ENCODE measurements around the gene AFAP1.

AFAP1 gene

DNA sequence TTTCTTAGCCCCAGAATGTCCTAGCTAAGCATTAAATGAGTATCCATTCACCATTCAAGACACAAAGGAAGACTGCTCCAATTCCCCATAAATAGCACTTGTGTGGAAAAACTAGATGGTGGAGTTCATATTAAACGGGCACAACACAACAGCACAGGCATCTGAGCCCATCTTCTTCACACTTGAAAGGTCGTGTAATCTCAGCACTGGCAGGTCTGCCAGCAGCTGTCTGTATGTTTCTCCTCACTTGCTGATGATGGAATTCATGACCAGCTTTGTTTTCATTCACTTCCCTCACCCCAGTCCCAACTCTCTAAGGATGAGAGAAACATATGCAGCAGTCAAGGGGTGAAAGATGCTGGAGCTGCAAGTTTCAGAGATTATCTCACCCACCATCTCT, 148.7 kb downstream of the AFAP1 start:
- H3K27me3 ChIP-seq (replicated peaks), result no peaks in the 10 kb centered on the region
- no peak overlapping the region for H3K4me3 ChIP-seq (ENCODE audit: low read depth, low read length)
- no peak for DNase-seq
- TF ChIP-seq, protein P1, sequence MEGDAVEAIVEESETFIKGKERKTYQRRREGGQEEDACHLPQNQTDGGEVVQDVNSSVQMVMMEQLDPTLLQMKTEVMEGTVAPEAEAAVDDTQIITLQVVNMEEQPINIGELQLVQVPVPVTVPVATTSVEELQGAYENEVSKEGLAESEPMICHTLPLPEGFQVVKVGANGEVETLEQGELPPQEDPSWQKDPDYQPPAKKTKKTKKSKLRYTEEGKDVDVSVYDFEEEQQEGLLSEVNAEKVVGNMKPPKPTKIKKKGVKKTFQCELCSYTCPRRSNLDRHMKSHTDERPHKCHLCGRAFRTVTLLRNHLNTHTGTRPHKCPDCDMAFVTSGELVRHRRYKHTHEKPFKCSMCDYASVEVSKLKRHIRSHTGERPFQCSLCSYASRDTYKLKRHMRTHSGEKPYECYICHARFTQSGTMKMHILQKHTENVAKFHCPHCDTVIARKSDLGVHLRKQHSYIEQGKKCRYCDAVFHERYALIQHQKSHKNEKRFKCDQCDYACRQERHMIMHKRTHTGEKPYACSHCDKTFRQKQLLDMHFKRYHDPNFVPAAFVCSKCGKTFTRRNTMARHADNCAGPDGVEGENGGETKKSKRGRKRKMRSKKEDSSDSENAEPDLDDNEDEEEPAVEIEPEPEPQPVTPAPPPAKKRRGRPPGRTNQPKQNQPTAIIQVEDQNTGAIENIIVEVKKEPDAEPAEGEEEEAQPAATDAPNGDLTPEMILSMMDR (IDR thresholded peaks at IDR 0.05; ENCODE audit: low read depth, low read length, missing control alignments), result no peak
- H3K27ac ChIP-seq, result no peak overlapping the region
- in situ Hi-C loops (cut with HindIII; ENCODE audit: low pct_ligation_motif_present, low sequenced_read_pairs), result no loop called here
- H3K36me3 ChIP-seq (replicated peaks), result peaks cover 61% of the 10 kb centered on the region

DNA sequence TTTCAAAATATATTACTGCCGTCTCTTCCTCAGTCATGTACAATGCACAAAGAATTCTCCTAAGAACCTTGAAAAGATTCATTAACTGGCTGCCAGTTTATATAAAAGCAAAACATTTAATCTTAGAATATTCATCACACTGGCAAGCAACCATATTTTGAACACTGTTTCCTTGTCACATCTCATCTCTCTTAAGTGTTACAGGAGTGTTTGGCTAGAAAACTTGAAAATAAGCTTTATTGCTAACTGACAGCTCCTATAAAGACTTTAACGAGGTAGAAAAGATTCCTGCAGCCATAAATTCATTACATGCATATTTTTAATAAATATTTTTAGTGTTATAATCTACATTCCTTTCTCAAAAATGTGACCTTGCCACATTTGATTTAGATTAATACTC, 149.6 kb downstream of the AFAP1 start:
- no peaks in the 10 kb centered on the region for H3K27me3 ChIP-seq (replicated peaks)
- DNase-seq, result no peak
- in situ Hi-C loops (cut with HindIII; ENCODE audit: low pct_ligation_motif_present, low sequenced_read_pairs), result no loop called here
- peaks cover 68% of the 10 kb centered on the region for H3K36me3 ChIP-seq (replicated peaks)
- no peak overlapping the region for H3K27ac ChIP-seq
- H3K4me3 ChIP-seq (ENCODE audit: low read depth, low read length), result no peak overlapping the region
- TF ChIP-seq, protein P1 (IDR thresholded peaks at IDR 0.05; ENCODE audit: low read depth, low read length, missing control alignments), result no peak

DNA sequence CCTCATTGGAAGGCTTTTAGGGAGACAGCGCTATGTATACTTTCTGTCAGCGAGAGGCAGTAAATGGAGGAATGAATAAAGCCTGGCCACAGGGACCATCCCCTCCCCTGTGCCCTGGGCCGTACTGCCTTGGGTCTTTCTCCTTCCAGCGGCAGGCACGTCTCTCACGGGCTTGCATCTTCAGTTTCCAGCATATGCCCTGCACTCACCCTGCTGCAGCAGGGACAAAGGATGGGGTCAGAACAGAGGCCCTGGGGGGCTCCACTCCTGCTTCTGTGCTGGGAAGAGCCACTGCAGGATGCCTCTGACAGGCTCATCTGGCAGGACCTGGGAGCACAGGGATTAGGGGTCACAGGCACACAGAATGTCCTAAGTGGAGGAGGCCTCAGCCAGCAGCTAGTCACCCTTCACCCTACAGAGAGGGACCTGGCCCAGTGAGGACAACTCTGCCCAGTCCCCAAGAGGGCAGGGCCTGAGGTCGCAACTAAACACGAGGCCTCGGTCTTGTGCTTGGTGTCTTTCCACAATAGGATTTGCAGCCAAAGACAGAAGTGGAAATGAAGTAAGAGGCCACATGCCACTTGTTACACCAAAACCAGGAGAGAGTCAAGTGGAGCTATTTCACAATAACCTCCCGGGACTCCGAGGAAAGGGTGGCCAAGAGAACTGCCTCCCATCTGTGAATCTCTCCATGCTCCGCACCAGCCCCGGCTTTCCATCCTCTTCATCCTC, 150.8 kb downstream of the AFAP1 start:
- H3K27ac ChIP-seq, result no peak overlapping the region
- H3K27me3 ChIP-seq (replicated peaks), result no peaks in the 10 kb centered on the region
- peaks cover 75% of the 10 kb centered on the region for H3K36me3 ChIP-seq (replicated peaks)
- in situ Hi-C loops (cut with HindIII; ENCODE audit: low pct_ligation_motif_present, low sequenced_read_pairs), result no loop called here
- TF ChIP-seq, protein P1 (IDR thresholded peaks at IDR 0.05; ENCODE audit: low read depth, low read length, missing control alignments), result no peak
- H3K4me3 ChIP-seq (ENCODE audit: low read depth, low read length), result no peak overlapping the region
- no peak for DNase-seq

DNA sequence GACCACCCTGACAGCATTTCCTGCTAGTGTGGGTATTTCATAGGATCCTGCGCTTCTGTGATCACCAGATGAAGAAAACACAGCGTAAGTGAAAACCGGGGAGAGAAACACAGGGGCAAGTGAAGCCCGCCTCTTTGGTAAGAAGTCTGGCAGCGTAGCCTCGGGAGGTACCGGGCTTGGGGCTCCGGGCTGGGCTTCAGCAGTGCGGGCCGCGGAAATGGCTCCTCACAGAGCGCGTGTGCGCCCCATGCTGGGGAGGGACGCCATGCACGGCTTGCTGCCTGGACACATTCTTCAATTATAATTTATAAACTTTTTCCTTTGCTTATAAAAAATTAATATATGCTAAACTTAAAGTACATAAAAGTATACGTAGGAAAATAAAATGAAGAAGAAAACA, 151.5 kb downstream of the AFAP1 start:
- in situ Hi-C loops (cut with HindIII; ENCODE audit: low pct_ligation_motif_present, low sequenced_read_pairs), result no loop called here
- DNase-seq, result no peak
- Histone ChIP-seq H3K4me3 (ENCODE audit: low read depth, low read length) (no peak overlapping the region), H3K36me3 (replicated peaks) (peaks cover 75% of the 10 kb centered on the region), H3K27ac (no peak overlapping the region), H3K27me3 (replicated peaks) (no peaks in the 10 kb centered on the region)
- TF ChIP-seq, protein P1 (IDR thresholded peaks at IDR 0.05; ENCODE audit: low read depth, low read length, missing control alignments), result no peak

DNA sequence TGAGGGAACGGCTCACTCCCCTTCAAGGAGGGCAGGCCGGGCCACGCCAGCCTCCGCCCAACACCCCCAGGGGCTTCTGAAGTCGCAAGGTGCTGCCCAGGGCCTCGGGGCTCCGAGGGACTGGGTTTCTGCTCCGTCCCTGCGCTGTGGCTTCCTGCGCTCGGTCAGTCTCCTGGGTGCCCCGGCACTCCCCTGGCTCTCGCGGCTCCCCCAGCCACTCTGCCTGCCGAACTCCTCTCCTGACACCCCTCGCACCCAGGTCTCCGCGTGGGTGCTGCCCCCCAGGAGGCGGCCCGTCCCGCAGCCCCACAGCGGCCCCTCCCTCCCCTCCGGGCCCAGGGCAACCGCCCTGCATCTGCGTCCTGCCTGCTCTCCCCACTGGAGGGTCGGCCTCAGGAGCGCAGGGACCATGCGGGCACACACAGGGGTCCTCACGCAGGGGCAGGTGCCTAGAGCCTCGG, 151.9 kb downstream of the AFAP1 start:
- Histone ChIP-seq H3K4me3 (ENCODE audit: low read depth, low read length) (no peak overlapping the region), H3K36me3 (replicated peaks) (peaks cover 79% of the 10 kb centered on the region), H3K27ac (no peak overlapping the region), H3K27me3 (replicated peaks) (no peaks in the 10 kb centered on the region)
- in situ Hi-C loops (cut with HindIII; ENCODE audit: low pct_ligation_motif_present, low sequenced_read_pairs), result no loop called here
- TF ChIP-seq, protein P1 (IDR thresholded peaks at IDR 0.05; ENCODE audit: low read depth, low read length, missing control alignments), result no peak
- no peak for DNase-seq

DNA sequence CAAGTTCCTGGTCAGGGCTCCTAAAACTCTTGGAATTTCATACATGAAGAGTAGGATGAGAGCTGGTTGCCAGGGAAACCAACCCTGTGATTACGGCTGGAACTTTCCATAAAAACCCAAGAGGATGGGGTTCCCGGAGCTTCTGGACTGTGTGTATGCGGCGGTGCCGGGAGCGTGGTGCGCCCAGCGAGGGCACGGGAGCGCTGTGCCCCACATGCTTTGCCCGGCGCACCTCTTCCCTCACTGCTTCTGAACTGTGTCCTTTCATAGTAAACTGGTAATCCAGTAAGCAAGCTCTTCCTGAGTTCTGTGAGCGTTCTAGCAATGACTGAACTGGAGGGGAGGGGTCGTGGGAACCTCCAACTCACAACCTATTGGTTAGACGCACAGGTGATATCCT, 152.6 kb downstream of the AFAP1 start:
- H3K27me3 ChIP-seq (replicated peaks), result no peaks in the 10 kb centered on the region
- TF ChIP-seq, protein P1 (IDR thresholded peaks at IDR 0.05; ENCODE audit: low read depth, low read length, missing control alignments), result no peak
- no peak overlapping the region for H3K27ac ChIP-seq
- in situ Hi-C loops (cut with HindIII; ENCODE audit: low pct_ligation_motif_present, low sequenced_read_pairs), result no loop called here
- H3K4me3 ChIP-seq (ENCODE audit: low read depth, low read length), result no peak overlapping the region
- DNase-seq, result no peak
- H3K36me3 ChIP-seq (replicated peaks), result peaks cover 75% of the 10 kb centered on the region

Measured in brain microvascular endothelial cell (primary cell).